Smooth muscle cell (in vitro differentiated cells): ENCODE results near the gene COG6. TPM values are rescaled to one million over a fixed set of nuclear protein-coding genes. Genes with fewer than 3 reads are reported as not detected.

Experiments used
- DNase-seq: peaks from one replicate; lab custom pipeline; 2025; ENCODE audit not compliant: unreplicated experiment; lab: John Stamatoyannopoulos, UW
- H2AFZ ChIP-seq: fragments of 200-600 bp; sonication (generic); 2 replicates; pipeline ENCODE4 v1.6.0; 2016; ENCODE audit warnings: antibody characterized with exemption, low read depth, mild to moderate bottlenecking
- H3F3A ChIP-seq: fragments of 200-600 bp; sonication (generic); 2 replicates; pipeline ENCODE4 v1.6.0; 2017; ENCODE audit warnings: antibody characterized with exemption, low read depth
- H3K27ac ChIP-seq: fragments of 200-600 bp; sonication (generic); 2 replicates; pipeline ENCODE4 v1.5.1; 2016; ENCODE audit warnings: low read depth, mild to moderate bottlenecking
- H3K27me3 ChIP-seq: fragments of 200-600 bp; sonication (generic); 2 replicates; pipeline ENCODE4 v1.6.1; 2016; ENCODE audit warnings: low read depth, mild to moderate bottlenecking
- H3K36me3 ChIP-seq: fragments of 200-600 bp; sonication (generic); 2 replicates; pipeline ENCODE4 v1.5.1; 2016; ENCODE audit warnings: low read depth
- H3K4me1 ChIP-seq: fragments of 200-600 bp; sonication (generic); 2 replicates; pipeline ENCODE4 v1.5.1; 2016; ENCODE audit warnings: low read depth
- H3K4me2 ChIP-seq: fragments of 200-600 bp; sonication (generic); 2 replicates; pipeline ENCODE4 v1.6.0; 2016; ENCODE audit warnings: mild to moderate bottlenecking
- H3K4me3 ChIP-seq: fragments of 200-600 bp; sonication (generic); 2 replicates; pipeline ENCODE4 v1.5.1; 2016; ENCODE audit warnings: mild to moderate bottlenecking
- H3K79me2 ChIP-seq: fragments of 200-600 bp; sonication (generic); 2 replicates; pipeline ENCODE4 v1.6.0; 2016; ENCODE audit warnings: low read depth, mild to moderate bottlenecking
- H3K9ac ChIP-seq: fragments of 200-600 bp; sonication (generic); 2 replicates; pipeline ENCODE4 v1.6.0; 2016; ENCODE audit warnings: low read depth
- H3K9me3 ChIP-seq: fragments of 200-600 bp; sonication (generic); replicated peaks from 2 replicates; pipeline ENCODE4 v1.5.1; 2016; ENCODE audit warnings: low read depth
- H4K20me1 ChIP-seq: fragments of 200-600 bp; sonication (generic); 2 replicates; pipeline ENCODE4 v1.6.0; 2016; ENCODE audit warnings: low read depth
- CTCF ChIP-seq: fragments of 200-600 bp; sonication (generic); IDR thresholded peaks from 2 replicates; pipeline ENCODE4 v1.5.1; 2017; ENCODE audit warnings: borderline replicate concordance, mild to moderate bottlenecking, antibody characterized with exemption; ENCODE audit not compliant: insufficient read depth, poor library complexity, severe bottlenecking
- WGBS: methylation state at CpG from one replicate; pipeline ENCODE4 v1.1.7; 2016; ENCODE audit warnings: low lambda C conversion rate; 5-methylcytosine and 5-hydroxymethylcytosine counted together
- polyA plus RNA-seq: library from polyadenylated mRNA; unstranded; fragments of >200 nt; fragmentation: Nextera tagmentation; extraction: Ambion mirVana; gene quantifications from 2 replicates; pipeline ENCODE4 v1.2.1, GENCODE V29; 2016
- total RNA-seq: library from RNA; depleted of rRNA; stranded (reverse); fragments of >200 nt; gene quantifications from 2 replicates; pipeline ENCODE4 v1.2.3, GENCODE V29; 2014

The COG6 gene
- total and polyA plus RNA-seq, 2 experiments from 2014 or later = 42.9 to 84.8 TPM

GRCh38 chr13:39672378-39673132 lies 17.1 kb downstream of the COG6 start:
- Histone ChIP-seq H3K36me3 (peaks cover 22% of the 10 kb centered on the region), H4K20me1 (peaks cover 46% of the 10 kb centered on the region), H3K9ac (no peak overlapping the region), H3K4me3 (no peak overlapping the region), H3F3A (no peaks in the 10 kb centered on the region), H3K79me2 (peaks cover 5% of the 10 kb centered on the region), H3K4me2 (no peak overlapping the region), H3K9me3 (no peaks in the 10 kb centered on the region), H3K27ac (no peak overlapping the region), H2AFZ (no peak overlapping the region), H3K4me1 (no peaks in the 10 kb centered on the region), H3K27me3 (no peaks in the 10 kb centered on the region)
- WGBS = 88% methylated on average over 3 of the region's 3 CpGs
- TF ChIP-seq CTCF = no peak
- DNase-seq = no peak

- no peak for DNase-seq
- Histone ChIP-seq H3K79me2 (no peaks in the 10 kb centered on the region), H3K9me3 (no peaks in the 10 kb centered on the region), H2AFZ (no peak overlapping the region), H3K4me1 (no peaks in the 10 kb centered on the region), H3K27ac (no peak overlapping the region), H4K20me1 (peaks cover 35% of the 10 kb centered on the region), H3K4me2 (no peak overlapping the region), H3F3A (no peaks in the 10 kb centered on the region), H3K9ac (no peak overlapping the region), H3K27me3 (no peaks in the 10 kb centered on the region), H3K36me3 (peaks cover 51% of the 10 kb centered on the region), H3K4me3 (no peak overlapping the region)
- 71% methylated on average over 3 of the region's 3 CpGs for WGBS
- TF ChIP-seq CTCF = no peak
Observed at GRCh38 chr13:39675904-39676303, 20.4 kb downstream of the COG6 start.

GRCh38 chr13:39676315-39676876 lies 20.9 kb downstream of the COG6 start:
- Histone ChIP-seq H3K4me3 (no peak overlapping the region), H3K27ac (no peak overlapping the region), H3K9ac (no peak overlapping the region), H3K79me2 (no peaks in the 10 kb centered on the region), H2AFZ (no peak overlapping the region), H3K4me2 (no peak overlapping the region), H3K27me3 (no peaks in the 10 kb centered on the region), H3K4me1 (no peaks in the 10 kb centered on the region), H4K20me1 (peaks cover 35% of the 10 kb centered on the region), H3F3A (no peaks in the 10 kb centered on the region), H3K36me3 (peaks cover 56% of the 10 kb centered on the region), H3K9me3 (no peaks in the 10 kb centered on the region)
- WGBS = 98% methylated on average over 1 of the region's 1 CpG
- DNase-seq = no peak
- peak; percentile 45 for TF ChIP-seq CTCF

- no peak for TF ChIP-seq CTCF
Observed at GRCh38 chr13:39682310-39682709, 26.8 kb downstream of the COG6 start.

More at GRCh38 chr13:39682310-39682709, 26.8 kb downstream of the COG6 start:
- Histone ChIP-seq H4K20me1 (peaks cover 19% of the 10 kb centered on the region), H3K36me3 (peaks cover 35% of the 10 kb centered on the region), H3K27me3 (no peaks in the 10 kb centered on the region), H3K79me2 (no peaks in the 10 kb centered on the region), H2AFZ (no peak overlapping the region), H3K9ac (no peak overlapping the region), H3K9me3 (no peaks in the 10 kb centered on the region), H3K4me1 (no peaks in the 10 kb centered on the region), H3F3A (no peaks in the 10 kb centered on the region), H3K4me3 (no peak overlapping the region), H3K27ac (no peak overlapping the region), H3K4me2 (no peak overlapping the region)
- 75% methylated on average over 2 of the region's 2 CpGs for WGBS
- no peak for DNase-seq
